HG03196 (cell line): ENCODE measurements around the gene TEDC1.

Experiments used
- ATAC-seq: cut with Tn5 transposase; IDR thresholded peaks from one replicate; pipeline ENCODE4 v1.9.1; 2021; ENCODE audit not compliant: unreplicated experiment

Gene TEDC1

DNA sequence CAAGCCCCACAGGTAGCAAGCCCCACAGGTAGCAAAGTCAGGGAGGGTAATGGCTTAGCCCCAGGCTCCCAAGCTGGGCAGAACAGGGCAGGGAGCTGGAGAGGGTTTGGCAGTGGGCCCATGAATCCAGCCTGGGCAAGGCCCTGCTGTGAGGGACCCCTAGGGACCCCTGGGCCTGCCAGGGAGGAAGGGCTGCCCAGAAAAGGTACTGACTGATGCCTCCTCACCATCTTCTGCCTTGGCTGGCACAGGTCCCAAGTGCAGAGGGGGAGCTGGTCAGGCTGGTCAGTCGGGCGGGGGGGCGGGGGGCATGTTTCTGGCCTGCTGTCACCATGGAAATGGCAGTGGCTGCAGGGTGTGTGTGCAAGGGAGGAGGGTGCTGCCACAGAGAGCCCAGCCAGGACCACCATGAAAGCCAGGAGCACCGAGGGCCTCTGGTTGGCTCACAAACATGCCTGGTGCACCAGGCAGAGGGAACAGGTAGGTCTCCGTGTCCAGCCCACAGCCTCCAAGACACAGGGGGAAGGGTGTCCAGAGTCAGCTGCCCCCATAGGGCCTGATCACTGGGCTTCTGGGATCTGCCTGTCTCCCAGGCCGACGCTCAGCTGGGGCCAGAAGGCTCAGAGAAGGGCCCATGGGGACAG is 17.9 kb upstream of the TEDC1 start:
- no peak for ATAC-seq

DNA sequence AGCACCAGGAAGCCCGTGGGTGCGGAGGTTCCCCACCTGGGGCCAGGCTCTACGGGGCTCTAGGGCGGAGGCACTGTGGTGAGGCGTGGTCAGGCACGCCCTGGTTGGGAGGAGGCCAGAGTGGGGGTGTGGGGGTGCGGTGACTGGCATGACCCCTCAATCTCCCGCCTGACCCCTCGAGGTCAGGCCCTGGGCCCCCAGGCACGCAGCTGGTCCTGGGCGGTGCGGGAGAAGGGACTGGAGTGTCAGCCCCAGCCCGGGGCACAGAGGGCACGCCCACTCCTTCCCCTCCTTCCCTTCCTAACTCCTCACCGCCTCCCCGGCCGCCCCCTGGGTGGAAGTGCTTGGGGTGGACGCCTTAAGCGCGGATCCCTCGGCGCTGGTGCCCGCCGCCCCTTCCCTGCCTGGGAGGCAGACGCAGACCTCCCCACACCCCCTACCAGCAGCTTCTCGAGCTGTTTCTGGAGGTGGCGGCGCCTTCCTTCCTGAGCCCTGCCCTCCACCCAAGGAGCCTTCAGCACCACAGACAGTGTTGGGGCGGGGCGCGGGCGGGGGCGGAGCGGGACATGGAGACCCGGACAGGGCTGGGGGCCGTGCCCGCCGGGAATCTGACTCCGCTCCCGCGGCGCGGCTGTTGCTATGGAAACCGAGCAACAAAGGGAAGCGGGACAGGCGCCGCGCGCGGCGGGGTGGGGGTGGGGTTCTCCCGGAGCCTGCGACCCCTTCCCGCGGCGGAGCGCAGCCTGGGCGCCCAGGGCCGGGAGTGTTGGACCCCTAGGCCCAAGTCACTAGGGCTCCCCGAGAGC is 17.2 kb upstream of the TEDC1 start:
- no peak for ATAC-seq

DNA sequence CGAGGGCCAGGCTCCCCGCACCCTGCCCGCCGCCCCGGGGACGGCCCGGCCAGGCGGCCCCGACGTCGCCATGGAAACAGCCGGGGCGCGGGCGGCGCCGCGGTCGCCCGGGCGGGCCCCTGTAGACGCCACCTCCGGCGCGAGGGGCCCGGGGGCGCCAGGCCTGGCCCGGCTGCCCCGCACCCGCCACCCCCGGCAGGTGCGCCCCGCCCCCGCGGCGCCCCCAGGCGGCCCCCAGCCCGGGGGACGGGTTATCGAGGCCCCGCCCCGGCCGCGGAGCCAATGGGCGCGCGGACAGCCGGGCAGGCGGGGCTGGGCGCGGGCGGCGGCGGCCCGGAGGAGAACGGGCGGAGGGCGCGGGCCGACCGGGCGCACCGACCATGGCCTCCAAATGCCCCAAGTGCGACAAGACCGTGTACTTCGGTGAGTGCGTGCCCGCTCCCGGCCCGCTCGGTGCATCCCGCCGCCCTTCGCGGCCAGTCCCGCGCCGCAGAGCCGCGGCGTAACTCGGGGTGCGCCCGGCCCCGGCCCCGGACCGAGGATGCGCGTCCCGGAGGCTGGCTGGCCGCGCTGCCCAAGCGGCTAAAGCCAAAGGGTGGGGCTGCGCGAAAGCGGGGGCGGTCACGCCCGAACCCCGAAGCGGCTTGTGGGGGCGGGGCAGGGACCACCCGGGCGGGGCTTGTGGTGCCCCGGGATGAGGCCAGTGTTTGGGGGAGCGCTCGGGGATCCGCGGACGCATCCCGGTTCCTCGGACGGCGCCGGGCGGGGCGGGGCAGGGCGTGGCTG is 16.4 kb upstream of the TEDC1 start, which contains the start of gene CRIP2:
Gene CRIP2 (plus strand): TSS at position 339 of the 786 bp plus-strand sequence. CDS start 42 bp downstream, at position 381.
- ATAC-seq: no peak

DNA sequence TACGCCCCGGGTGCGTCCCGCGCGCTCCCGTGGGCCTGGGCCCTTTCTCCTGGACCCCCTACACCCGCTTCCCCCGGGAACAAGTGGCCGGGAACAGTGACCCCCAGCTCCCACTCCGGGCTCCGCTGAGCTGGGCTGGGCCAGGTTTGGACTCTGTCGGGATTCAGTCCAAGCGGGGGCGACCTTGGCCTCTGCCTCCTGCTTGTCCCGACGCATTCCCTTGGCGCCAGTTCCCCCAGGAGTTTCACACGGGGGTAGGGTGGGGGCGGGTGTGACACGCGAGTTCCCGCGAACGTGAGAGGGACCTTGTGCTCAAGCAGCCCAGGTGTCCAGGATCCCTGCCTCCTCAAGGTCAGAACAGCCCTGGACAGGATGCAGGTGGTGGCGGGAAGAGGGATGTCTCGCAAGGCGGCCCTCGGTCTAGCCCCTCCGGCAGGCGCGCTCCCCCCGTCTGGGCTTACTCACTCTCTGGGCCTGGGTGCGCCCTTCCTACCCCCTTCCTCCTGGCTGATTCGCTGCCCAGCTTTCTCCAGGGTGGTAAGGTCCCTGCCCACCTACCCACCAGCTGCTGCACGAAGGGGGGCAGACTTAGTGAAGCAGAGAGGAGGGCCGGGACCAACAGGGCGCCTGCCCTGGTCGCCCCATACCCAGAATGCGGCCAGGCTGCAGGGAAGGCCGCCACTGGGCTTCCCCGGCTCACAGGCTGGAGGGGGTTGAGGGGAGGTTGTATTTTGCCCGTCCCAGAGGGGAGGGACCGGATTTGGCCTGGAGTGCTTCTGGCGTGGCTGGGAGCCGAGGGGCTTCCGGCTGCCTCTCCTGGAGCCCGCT is 15.6 kb upstream of the TEDC1 start:
- no peak for ATAC-seq

DNA sequence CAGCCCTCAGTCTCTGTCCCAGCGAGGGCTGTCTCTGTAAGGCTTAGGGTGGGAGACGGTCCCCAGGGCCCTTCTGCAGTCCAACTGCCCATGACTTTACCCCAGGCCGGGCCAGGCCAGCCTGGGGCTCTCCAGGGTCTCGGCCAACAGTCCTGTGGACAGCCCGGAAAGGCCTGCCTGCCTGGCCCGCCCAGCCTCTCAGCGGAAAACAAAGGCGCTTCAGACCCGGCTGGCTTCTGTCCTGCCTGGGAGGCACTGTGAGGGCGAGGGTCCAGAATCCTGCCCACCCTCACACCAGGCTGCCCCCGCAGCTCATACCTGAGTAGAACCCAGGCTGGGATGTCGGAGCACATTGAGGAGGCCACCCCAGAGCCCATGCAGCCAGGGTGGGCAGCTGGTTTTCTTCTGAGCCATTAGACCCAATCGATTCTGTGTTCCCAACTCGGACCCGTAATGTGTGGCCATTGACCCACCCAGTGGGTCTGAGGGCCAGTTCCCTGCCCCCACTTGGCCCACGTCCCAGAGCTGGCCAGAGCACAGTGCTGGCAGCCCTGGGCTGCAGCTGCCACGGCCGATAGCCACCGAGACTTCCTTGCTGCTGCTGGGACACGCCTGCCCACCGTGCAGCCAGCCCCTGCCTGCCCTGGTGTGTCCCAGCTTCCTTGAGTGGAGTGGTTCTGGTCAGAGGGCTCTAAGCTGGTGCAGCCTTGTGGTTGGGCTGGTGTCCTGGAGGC is 14.8 kb upstream of the TEDC1 start:
- no peak for ATAC-seq

DNA sequence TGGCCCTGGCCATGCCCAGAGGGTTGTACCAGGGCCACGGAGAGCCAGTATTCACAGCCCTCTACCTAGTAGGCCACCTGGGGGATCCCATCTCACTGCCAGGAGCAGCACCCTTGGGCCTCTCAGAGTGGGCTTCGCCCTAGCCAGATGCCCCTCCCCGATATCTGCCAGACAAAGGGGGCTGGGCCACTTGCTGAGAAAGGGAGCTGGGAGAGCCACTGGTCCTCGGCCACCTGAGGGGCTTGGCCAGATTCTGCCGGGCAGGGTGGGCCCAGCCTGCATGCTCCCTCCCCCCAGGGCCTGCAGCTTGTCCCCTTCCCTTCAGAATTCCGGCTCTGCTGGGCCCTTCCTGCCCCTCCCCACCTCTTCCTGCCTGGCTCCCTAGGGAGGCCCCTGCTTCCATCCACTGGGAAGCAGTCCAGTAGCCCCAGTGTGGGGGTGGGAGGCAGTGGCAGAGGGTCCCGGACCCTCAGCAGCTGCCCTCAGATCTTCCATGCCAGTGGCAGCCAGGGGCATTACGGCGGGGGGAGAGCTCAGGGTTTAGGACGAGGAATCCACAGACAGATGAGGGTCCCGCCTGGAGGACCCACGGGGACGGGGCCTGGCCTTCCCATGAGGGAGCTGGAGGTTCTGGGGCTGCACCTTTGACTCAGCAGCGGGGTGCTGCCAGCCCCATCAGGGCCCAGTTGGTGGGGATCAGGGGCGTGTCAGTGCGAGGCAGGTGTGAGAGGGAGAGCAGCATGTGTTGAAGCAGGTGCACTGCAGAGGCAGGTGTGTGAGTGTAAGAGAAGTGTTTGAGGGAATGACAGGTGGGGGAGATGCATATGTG is 14.0 kb upstream of the TEDC1 start:
- no peak for ATAC-seq

DNA sequence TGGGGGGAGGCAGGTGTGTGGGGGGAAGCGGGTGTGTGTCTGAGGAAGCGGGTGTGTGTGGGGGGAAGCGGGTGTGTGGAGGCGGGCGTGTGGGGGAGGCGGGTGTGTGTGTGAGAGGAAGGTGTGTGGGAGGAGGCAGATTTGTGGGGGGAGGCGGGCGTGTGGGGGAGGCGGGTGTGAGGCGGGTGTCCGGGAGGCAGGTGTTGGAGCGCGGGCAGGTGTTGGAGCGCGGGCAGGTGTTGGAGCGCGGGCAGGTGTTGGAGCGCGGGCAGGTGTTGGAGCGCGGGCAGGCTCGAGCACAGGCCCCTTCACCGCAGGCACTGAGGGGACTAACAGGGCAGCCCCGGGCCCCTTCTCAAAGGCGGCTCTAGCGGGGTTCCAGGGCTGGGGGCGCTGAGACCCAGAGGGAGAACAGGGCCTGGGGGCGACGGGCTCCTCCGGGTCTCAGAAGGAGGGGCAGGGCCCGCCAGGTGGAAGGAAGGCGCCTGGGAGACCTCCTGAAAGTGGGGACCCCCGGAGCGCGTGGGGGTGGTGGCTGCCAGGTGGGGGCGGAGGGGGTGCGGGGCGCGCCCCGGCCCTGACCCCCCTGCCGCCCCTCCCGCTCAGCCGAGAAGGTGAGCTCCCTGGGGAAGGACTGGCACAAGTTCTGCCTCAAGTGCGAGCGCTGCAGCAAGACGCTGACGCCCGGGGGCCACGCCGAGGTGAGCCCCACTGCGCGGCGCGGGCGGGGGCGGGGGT is 13.2 kb upstream of the TEDC1 start:
- no peak for ATAC-seq

DNA sequence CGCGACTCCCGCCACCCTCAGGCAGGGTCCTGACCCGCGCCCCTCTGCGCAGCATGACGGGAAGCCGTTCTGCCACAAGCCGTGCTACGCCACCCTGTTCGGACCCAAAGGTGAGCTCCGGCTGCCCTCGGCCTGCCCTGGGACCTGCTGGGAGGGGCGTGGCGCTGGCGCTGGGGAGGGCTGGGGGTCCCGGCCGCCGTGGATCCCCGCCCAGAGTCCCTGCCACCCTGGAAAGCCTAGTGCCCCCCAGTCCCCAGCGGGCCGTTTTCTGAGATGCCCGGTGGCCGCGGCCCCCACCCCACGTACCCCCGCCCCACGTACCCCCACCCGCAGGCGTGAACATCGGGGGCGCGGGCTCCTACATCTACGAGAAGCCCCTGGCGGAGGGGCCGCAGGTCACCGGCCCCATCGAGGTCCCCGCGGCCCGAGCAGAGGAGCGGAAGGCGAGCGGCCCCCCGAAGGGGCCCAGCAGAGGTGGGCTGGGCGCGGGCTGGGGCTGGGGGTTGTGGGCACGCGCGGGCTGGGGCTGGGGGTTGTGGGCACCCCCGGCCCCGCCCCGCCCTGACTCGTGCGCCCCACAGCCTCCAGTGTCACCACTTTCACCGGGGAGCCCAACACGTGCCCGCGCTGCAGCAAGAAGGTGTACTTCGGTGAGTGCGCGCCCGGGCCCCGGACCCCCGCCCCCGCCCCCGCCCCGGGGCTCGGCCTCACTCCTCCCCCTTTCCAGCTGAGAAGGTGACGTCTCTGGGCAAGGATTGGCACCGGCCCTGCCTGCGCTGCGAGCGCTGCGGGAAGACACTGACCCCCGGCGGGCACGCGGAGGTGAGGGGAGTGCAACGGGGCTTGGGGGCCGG is 12.4 kb upstream of the TEDC1 start:
- ATAC-seq: no peak

DNA sequence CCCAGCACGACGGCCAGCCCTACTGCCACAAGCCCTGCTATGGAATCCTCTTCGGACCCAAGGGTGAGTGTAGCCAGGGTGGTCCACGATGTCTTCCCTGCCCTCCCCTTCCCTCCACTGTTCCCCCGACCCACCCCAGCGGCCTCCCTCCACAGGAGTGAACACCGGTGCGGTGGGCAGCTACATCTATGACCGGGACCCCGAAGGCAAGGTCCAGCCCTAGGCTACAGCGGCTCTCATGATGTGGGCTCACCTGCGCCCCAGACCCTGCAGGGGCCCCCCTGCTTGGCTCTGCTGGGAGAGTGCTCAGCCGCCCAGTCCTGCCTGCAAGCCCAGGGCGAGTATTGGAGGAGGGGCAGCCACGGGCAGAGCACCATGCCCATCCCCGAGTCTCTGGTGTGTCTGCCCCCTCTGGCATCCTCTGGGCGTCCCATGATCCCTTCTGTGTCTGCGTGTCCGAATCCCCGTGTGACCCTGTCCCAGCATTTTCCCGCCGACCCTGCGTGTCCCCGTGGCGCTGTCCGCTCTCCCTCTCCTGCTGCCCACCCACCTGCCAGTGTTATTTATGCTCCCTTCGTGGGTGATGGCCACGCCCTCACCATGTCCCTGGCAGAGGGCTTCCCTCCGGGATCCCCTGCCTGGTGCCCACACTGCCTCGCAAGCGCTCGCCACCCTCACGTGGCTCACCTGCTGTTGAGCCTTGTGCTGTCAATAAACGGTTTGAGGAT is 11.5 kb upstream of the TEDC1 start:
- ATAC-seq: no peak

DNA sequence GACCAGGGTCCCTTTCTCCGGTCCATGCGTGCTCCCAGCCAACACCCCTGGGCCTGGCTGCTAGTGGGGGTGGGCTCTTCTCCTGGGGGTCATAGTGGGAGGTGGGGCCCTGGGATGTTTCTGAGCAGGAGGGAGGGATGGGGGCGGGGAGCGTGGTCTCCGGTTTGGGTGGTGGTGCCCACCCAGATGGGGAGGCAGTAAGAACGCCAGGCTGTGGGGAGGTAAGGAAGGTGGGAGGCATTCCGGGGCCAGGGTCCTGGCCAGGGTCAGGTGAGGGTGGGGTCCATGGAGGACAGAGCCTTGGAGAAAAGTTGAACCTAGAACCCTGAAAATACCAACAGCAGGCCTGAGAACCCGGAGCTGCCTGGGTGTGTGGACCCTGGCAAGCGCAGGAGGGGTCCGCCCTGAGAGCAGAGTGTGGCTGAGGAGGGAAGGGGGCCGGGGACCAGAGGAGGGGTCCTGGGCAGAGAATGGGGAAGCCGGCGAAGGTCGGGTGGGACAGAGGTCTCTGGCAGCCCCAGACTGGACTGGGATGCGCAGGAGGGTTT is 10.8 kb upstream of the TEDC1 start:
- no peak for ATAC-seq

DNA sequence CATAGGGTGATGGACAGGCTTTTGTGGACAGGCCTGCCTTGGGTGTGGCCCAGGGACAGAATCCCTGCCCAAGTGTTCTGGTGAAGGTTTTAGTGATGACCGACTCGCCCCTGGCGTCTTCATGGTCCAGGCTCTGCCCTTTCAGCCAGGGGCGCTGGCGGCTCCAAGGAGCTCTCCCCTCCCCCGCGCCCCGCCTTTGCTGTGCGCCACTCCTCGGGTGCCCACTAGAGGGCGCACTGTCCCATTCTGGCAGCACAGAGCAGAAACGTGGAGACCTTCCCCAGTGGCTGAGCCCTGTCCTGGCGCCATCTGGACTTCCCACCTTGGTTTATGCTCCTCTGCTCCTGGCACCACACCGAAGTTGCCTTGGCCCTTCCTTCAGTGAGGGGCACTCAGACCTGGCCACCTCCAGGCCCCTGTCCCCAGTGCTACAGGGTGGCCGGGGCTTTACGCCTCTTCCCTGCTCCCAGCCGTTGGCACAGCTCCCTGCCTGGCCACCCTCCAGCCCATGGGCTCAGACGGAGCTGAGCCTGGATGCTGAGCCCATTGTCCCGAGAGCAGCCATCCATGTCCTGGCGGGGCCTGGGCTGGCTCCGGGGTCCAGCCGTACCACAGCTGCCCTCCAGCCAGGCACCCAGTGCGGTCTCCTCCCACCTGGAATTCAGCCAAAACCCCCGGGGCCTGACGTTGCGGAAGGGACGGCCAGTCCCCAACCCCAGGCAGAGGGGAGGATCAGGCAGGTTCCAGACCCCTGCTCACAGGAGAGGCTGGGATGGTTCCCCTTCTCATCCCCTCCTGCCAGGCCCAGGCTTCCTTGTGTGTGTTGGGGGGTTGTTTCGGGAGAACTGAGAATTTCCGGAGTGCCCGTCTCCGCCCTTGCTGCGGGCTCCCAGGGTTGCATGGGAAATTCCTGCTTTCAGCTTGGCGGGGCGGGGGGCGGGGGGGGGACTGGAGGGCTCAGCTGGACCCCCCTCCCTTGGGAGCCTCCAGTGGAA is 9.9 kb upstream of the TEDC1 start:
- ATAC-seq: peak; percentile 44

DNA sequence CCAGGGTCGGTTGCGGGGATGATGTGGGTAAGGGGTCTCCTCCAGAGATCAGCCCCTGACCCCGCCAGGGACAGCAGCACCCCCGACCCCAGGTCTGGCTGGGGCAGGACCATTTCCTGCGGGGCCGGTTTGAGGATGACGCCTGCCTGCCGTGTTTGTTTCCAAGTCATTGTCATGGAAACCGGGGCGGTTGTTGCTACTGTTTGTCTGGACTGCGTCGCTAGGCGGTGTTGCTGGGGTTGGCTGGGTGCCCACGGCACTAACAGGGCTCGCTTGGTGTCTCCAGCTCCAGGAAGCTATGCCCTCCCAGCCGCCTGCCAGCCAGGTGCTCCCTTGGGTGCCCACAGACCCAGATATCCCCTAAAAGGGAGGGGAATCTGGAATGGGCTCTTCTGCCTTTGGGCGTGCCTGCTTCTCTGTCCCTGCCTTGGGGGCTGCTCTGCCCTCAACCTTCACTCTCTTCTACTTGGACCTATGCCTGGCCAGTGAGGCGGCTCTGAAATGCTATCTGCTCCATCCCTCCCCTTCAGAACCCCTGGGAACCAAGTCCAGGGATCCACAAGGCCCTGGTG is 9.1 kb upstream of the TEDC1 start:
- peak; percentile 49 for ATAC-seq

DNA sequence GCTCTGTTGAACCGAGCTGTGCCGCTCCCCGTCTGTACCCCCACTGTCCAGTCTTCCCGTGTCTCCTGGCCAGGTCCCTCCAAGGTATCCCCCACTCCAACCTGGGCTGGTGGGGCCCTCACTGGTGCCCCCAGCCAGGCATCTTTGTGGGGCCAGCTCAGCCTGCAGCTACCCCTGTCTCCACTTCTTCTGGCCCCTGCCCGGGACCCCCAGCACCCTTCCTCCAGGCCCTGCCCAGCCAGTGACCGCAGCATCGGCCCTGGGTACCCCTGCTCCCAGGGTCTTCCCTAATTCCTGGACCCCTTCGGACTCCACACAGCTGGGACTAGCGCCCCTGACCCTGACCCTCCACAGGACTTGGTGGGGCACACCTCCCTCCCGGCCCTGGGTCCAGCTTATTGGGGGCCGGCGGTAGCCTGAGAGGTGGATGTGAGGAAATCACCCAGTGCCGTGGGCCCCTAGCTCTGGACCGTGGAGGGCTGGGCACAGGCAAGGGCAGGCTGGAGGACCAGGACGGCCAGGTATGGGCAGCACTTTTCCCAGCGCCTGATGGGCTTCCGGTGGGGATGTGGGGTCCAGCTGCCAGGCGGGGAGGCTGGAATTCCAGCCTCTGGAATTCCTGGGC is 8.4 kb upstream of the TEDC1 start:
- ATAC-seq: no peak

DNA sequence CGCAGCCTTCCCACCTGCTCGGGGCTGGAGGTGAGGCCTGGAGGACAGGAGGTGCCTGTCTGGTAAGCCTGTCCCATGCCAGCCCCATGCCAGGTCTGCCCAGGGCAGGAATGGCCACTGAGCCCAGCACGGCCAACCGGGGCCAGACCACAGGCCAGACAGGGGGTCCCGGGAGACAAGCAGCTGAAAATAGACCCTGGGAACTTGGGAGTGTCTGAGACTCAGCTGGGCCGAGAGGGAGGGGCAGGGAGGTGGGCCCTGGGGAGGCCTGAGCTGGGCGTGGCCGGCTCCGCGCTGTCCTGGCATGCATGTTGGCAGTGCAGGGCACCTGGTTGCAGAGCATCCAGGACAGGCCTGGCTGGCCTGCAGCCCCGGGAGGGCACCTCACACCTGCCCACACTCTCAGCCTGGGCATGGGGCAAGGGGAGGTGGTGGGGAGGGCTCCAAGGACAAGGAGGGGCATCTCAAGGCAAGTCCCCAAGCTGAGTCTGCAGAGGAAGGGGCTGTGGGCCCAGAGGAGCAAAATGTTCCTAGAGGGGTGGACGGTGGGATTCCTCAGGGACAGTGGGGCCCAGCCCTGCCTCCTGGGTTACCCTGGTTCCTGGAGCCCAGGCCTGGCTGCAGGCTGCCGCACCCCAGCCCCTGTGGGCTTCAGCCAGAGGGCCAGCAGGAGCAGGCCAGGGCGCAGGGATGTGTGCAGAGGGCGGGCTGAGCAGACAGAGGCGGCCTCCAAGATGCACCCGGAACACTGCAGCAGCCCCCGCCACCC is 7.6 kb upstream of the TEDC1 start:
- ATAC-seq: no peak
